Peyer's patch (tissue), 4 donors: ENCODE measurements around the gene JADE3. TPM values are rescaled to one million over a fixed set of nuclear protein-coding genes. Genes with fewer than 3 reads are reported as not detected.

Source experiments
- DNase-seq, 3 donors: peaks; one replicate each; pipeline ENCODE4 v3.0.0-alpha.2; 2017 to 2019
- H3K27ac ChIP-seq, 4 donors: fragments of 200-600 bp; sonication (generic); one replicate each; pipeline ENCODE4 v1.5.1; 2016 to 2019
- H3K27me3 ChIP-seq, 2 donors: fragments of 200-600 bp; sonication (generic); one replicate each; pipeline ENCODE4 v1.5.1; 2019
- H3K36me3 ChIP-seq, 3 donors: fragments of 200-600 bp; sonication (generic); one replicate each; pipeline ENCODE4 v1.5.1; 2016 to 2019
- H3K4me1 ChIP-seq, 4 donors: fragments of 200-600 bp; sonication (generic); one replicate each; pipeline ENCODE4 v1.5.1; 2016 to 2019
- H3K4me3 ChIP-seq, 4 donors: fragments of 200-600 bp; sonication (generic); 1 replicate in 3 of 4; 2 replicates in 1 of 4; pipeline ENCODE4 v1.5.1; 2016 to 2019; ENCODE audit warnings: mild to moderate bottlenecking in 1 of 4
- H3K9me3 ChIP-seq, 4 donors: fragments of 200-600 bp; sonication (generic); one replicate each; pipeline ENCODE4 v1.5.1; 2016 to 2019; ENCODE audit warnings: mild to moderate bottlenecking in 1 of 4
- CTCF ChIP-seq, 6 experiments: fragments of 450-650 bp in 4 of 6; fragments of 200-600 bp in 2 of 6; sonication (generic) in 1 of 6; IDR thresholded peaks; one replicate each; pipeline ENCODE4 v1.5.1; 2017 to 2019; ENCODE audit warnings: antibody characterized with exemption in 6 of 6, mild to moderate bottlenecking in 3 of 6, moderate library complexity in 1 of 6
- POLR2A ChIP-seq, 2 donors: fragments of 450-650 bp; IDR thresholded peaks; one replicate each; pipeline ENCODE4 v1.5.1; 2017; ENCODE audit warnings: antibody characterized with exemption in 2 of 2, mild to moderate bottlenecking in 2 of 2, moderate library complexity in 2 of 2
- total RNA-seq, 4 donors: library from RNA; depleted of rRNA; stranded (reverse); fragments of >200 nt; gene quantifications; one replicate each; pipeline ENCODE4 v1.1.0, GENCODE V29; 2016

Gene JADE3
- total RNA-seq, 4 donors from 2014 or later: 2.0 to 19.8 (median 2.6) TPM

- TF ChIP-seq POLR2A (IDR thresholded peaks at IDR 0.05) (no peak), CTCF (IDR thresholded peaks at IDR 0.05) (no peak)
- H3K4me1 ChIP-seq: no peaks in the 10 kb centered on the region
- H3K4me3 ChIP-seq: no peak overlapping the region
- no peak for DNase-seq
- no peaks in the 10 kb centered on the region for H3K9me3 ChIP-seq
- no peak overlapping the region for H3K27ac ChIP-seq
- no peaks in the 10 kb centered on the region for H3K36me3 ChIP-seq
- no peaks in the 10 kb centered on the region for H3K27me3 ChIP-seq
Measured at GRCh38 chrX:46929439-46930261, 17.4 kb downstream of the JADE3 start.

GRCh38 chrX:46935295-46935694 lies 23.1 kb downstream of the JADE3 start:
- Histone ChIP-seq H3K36me3 (no peaks in the 10 kb centered on the region), H3K27me3 (no peaks in the 10 kb centered on the region), H3K9me3 (no peaks in the 10 kb centered on the region), H3K27ac (no peak overlapping the region), H3K4me1 (no peaks in the 10 kb centered on the region), H3K4me3 (no peak overlapping the region)
- DNase-seq: no peak
- TF ChIP-seq CTCF (IDR thresholded peaks at IDR 0.05) (no peak), POLR2A (IDR thresholded peaks at IDR 0.05) (no peak)

DNA sequence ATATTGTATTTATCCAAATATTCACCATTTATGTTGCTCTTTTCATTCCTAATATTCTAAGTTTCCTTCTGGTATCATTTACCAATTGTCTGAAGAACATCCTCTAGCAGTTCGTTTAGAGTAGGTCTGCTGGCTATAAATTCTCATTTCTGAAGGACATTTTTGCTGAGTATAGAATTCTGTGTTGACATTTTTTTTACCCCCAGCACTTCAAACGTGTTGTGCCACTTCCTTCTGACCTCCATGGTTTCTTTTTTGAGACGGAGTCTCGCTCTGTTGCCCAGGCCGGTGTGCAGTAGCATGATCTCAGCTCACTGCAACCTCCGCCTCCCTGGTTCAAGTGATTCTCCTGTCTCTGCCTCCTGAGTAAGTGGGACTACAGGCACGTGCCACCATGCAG lies 26.4 kb downstream of the JADE3 start:
- Histone ChIP-seq H3K4me1 (no peaks in the 10 kb centered on the region), H3K4me3 (no peak overlapping the region), H3K27ac (no peak overlapping the region), H3K27me3 (no peaks in the 10 kb centered on the region), H3K9me3 (no peaks in the 10 kb centered on the region), H3K36me3 (no peaks in the 10 kb centered on the region)
- no peak for DNase-seq
- TF ChIP-seq POLR2A (IDR thresholded peaks at IDR 0.05): no peak
- TF ChIP-seq CTCF (IDR thresholded peaks at IDR 0.05): no peak

GRCh38 chrX:46941341-46941740 lies 29.1 kb downstream of the JADE3 start:
- no peak for TF ChIP-seq CTCF (IDR thresholded peaks at IDR 0.05)
- TF ChIP-seq POLR2A (IDR thresholded peaks at IDR 0.05): no peak
- Histone ChIP-seq H3K27me3 (no peaks in the 10 kb centered on the region), H3K4me3 (no peak overlapping the region), H3K9me3 (no peaks in the 10 kb centered on the region), H3K4me1 (no peaks in the 10 kb centered on the region), H3K36me3 (no peaks in the 10 kb centered on the region), H3K27ac (no peak overlapping the region)
- no peak for DNase-seq

- Histone ChIP-seq H3K27ac (peak overlapping the region in 2 of 4 donors; percentile 32 to 60), H3K36me3 (no peaks in the 10 kb centered on the region), H3K27me3 (no peaks in the 10 kb centered on the region), H3K4me3 (no peak overlapping the region), H3K9me3 (no peaks in the 10 kb centered on the region), H3K4me1 (peaks cover 0 to 4% (median 0%) of the 10 kb centered on the region in 4 donors)
- DNase-seq: no peak
- no peak for TF ChIP-seq CTCF (IDR thresholded peaks at IDR 0.05)
- TF ChIP-seq POLR2A (IDR thresholded peaks at IDR 0.05): no peak
Measured at GRCh38 chrX:46953137-46953527, 40.9 kb downstream of the JADE3 start.
